GM12891 (cell line): ENCODE data around the gene CAPS.

Experiments
- POLR2AphosphoS5 ChIP-seq: IDR thresholded peaks from 2 replicates; pipeline ENCODE4 v1.6.1; 2011; ENCODE audit warnings: low read depth, low read length, control low read depth
- TAF1 ChIP-seq: IDR thresholded peaks from 2 replicates; pipeline ENCODE4 v1.6.1; 2011; ENCODE audit warnings: low read depth, low read length, control low read depth

DNA sequence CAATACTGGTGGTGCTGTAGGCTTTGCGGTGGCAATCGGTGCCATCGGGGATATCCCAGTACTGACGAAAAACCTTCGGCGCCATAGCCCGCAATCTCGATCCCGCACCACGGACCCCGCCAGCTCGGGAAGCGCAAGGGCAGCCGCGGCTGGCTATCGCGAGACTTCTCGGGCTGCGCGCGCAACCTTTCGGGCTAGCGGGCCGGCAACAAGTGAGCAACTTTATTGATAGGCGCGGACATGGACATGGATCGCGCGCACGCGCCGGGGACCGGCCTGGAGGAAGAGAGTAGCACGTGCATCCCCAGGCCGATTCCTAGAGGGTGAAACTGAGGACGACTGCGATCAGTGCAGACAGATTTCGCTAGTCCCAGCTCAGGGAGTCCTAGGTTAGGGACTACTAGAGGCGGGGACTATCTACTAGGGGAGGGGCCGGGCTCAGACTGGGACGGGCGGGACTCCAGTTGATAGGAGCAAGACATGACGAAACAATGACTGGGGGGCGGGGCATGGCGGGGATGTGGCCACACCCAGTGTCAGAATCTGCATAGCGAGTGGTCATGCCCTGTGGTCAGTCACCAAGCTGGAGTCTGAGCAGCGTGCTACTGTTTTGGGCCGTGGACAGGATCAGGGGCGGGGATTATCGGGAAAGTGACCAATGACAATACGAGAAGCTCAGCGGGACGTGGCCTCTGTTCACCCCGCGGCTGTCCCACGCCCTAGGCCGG is 10.3 kb upstream of the CAPS start, which contains the start of gene NDUFA11:
- TF ChIP-seq POLR2AphosphoS5 (peak; percentile 82; the same call in 1 of the 2 replicates), TAF1 (peak; percentile 67)
